ENCODE data around the gene DNMT1.
"Not testable (repeated sequence)": the region's sequence is repeated elsewhere in the genome, so short reads cannot be mapped to it uniquely, and the experiment has no call there.

DNA sequence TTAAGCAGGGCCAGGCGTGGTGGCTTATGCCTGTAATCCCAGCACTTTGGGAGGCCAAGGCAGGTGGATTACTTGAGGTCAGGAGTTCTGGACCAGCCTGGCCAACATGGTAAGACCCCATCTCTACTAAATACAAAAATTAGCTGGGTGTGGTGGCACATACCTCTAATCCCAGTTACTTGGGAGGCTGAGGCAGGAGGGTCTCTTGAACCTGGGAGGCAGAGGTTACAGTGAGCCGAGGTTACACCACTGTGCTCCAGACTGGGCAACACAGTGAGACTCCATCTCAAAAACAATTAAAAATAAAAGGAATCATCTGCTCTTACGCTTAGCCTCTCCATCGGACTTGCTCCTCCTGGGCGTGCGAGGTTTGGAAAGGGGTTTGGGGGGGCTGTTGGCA, 14.7 kb downstream of the DNMT1 start:
- TF ChIP-seq, protein P1, sequence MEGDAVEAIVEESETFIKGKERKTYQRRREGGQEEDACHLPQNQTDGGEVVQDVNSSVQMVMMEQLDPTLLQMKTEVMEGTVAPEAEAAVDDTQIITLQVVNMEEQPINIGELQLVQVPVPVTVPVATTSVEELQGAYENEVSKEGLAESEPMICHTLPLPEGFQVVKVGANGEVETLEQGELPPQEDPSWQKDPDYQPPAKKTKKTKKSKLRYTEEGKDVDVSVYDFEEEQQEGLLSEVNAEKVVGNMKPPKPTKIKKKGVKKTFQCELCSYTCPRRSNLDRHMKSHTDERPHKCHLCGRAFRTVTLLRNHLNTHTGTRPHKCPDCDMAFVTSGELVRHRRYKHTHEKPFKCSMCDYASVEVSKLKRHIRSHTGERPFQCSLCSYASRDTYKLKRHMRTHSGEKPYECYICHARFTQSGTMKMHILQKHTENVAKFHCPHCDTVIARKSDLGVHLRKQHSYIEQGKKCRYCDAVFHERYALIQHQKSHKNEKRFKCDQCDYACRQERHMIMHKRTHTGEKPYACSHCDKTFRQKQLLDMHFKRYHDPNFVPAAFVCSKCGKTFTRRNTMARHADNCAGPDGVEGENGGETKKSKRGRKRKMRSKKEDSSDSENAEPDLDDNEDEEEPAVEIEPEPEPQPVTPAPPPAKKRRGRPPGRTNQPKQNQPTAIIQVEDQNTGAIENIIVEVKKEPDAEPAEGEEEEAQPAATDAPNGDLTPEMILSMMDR (IDR thresholded peaks at IDR 0.05): not testable (repeated sequence)
- not testable (repeated sequence) for TF ChIP-seq POLR2AphosphoS5, POLR2A (IDR thresholded peaks at IDR 0.05)
